Smooth muscle cell of the brain vasculature (primary cell): ENCODE measurements around the gene CLCNKA.
"Not testable (repeated sequence)": the region's sequence is repeated elsewhere in the genome, so short reads cannot be mapped to it uniquely, and the experiment has no call there.

ENCODE experiments used
- DNase-seq: peaks from one replicate; pipeline ENCODE4 v3.0.0-alpha.2; 2012; ENCODE audit warnings: low read depth, low spot score

Gene CLCNKA

GRCh38 chr1:16021681-16022080 is at the start of gene CLCNKA:
Gene CLCNKA (plus strand): TSS chr1:16022036. CDS start chr1:16022620, 584 bp downstream.
- no peak for DNase-seq

- no peak for DNase-seq
Measured at GRCh38 chr1:15972409-15972808, 49.4 kb upstream of the CLCNKA start.

- DNase-seq, result no peak
Measured at GRCh38 chr1:15973772-15974171, 48.1 kb upstream of the CLCNKA start.

GRCh38 chr1:15974855-15975254 is 47.0 kb upstream of the CLCNKA start:
- DNase-seq, result no peak

- no peak for DNase-seq
Measured at GRCh38 chr1:15975358-15975804, 46.5 kb upstream of the CLCNKA start.

- peak; percentile 83 for DNase-seq
Measured at GRCh38 chr1:15975805-15976680, 45.8 kb upstream of the CLCNKA start, which contains the start of gene ZBTB17. Gene ZBTB17 (minus strand): TSS chr1:15976101. CDS start chr1:15948495, 27,606 bp downstream.

- DNase-seq, result not testable (repeated sequence)
Measured at GRCh38 chr1:15977947-15978346, 43.9 kb upstream of the CLCNKA start.

- DNase-seq, result no peak
Measured at GRCh38 chr1:15981679-15982078, 40.2 kb upstream of the CLCNKA start.

GRCh38 chr1:15983275-15983674 is 38.6 kb upstream of the CLCNKA start:
- no peak for DNase-seq

GRCh38 chr1:15985611-15986297 is 36.1 kb upstream of the CLCNKA start:
- no peak for DNase-seq

GRCh38 chr1:15988856-15989736 is 32.7 kb upstream of the CLCNKA start:
- no peak for DNase-seq

- DNase-seq, result no peak
Measured at GRCh38 chr1:15989776-15990175, 32.1 kb upstream of the CLCNKA start.

GRCh38 chr1:15991427-15992186 is 30.2 kb upstream of the CLCNKA start:
- DNase-seq, result no peak

GRCh38 chr1:15992187-15992553 is 29.7 kb upstream of the CLCNKA start:
- no peak for DNase-seq

GRCh38 chr1:15992582-15993500 is 29.0 kb upstream of the CLCNKA start:
- DNase-seq, result no peak

- no peak for DNase-seq
Measured at GRCh38 chr1:15993666-15994065, 28.2 kb upstream of the CLCNKA start.

GRCh38 chr1:15994081-15994480 is 27.8 kb upstream of the CLCNKA start:
- DNase-seq, result no peak

- no peak for DNase-seq
Measured at GRCh38 chr1:15994590-15995351, 27.1 kb upstream of the CLCNKA start.

GRCh38 chr1:15997076-15997585 is 24.7 kb upstream of the CLCNKA start:
- DNase-seq, result no peak
